ENCODE results near the gene GREB1L. TPM values are rescaled to one million over a fixed set of nuclear protein-coding genes. Genes with fewer than 3 reads are reported as not detected.
"Not testable (repeated sequence)": the region's sequence is repeated elsewhere in the genome, so short reads cannot be mapped to it uniquely, and the experiment has no call there.

Gene GREB1L
- not detected for total RNA-seq

- ATAC-seq (ENCODE audit: low read depth) (peak; percentile 73), DNase-seq (peak; percentile 53)
- H3K4me3 Mint-ChIP-seq, result peak within 1 kb of the TSS; percentile 16
- H3K36me3 Mint-ChIP-seq, result no peaks in the 10 kb centered on the region
- H3K9me3 Mint-ChIP-seq, result no peaks in the 10 kb centered on the region
- POLR2A ChIA-PET, result no interaction called here
- H3K27me3 Mint-ChIP-seq, result peaks cover 64% of the 10 kb centered on the region
- H3K4me1 Mint-ChIP-seq, result peaks cover 4% of the 10 kb centered on the region
- H3K27ac Mint-ChIP-seq, result no peak within 1 kb of the TSS
These were observed at the start of gene GREB1L for GRCh38 chr18:21242141-21242779. Gene GREB1L (plus strand): TSS chr18:21242232. CDS start chr18:21383519, 141,287 bp downstream.

- POLR2A ChIA-PET, result no interaction called here
- no peak overlapping the region for H3K4me3 Mint-ChIP-seq
- no peaks in the 10 kb centered on the region for H3K9me3 Mint-ChIP-seq
- H3K4me1 Mint-ChIP-seq, result peaks cover 3% of the 10 kb centered on the region
- H3K27me3 Mint-ChIP-seq, result peaks cover 23% of the 10 kb centered on the region
- no peaks in the 10 kb centered on the region for H3K36me3 Mint-ChIP-seq
- H3K27ac Mint-ChIP-seq, result no peak overlapping the region
- no peak for DNase-seq
- no peak for ATAC-seq (ENCODE audit: low read depth)
These were observed 49.8 kb upstream of the GREB1L start for GRCh38 chr18:21192308-21192624.

- Mint-ChIP-seq H3K27me3 (peaks cover 21% of the 10 kb centered on the region), H3K9me3 (no peaks in the 10 kb centered on the region), H3K36me3 (no peaks in the 10 kb centered on the region), H3K4me1 (peaks cover 3% of the 10 kb centered on the region), H3K4me3 (no peak overlapping the region), H3K27ac (no peak overlapping the region)
- ATAC-seq (ENCODE audit: low read depth) (no peak), DNase-seq (no peak)
- POLR2A ChIA-PET, result no interaction called here
These were observed 46.9 kb upstream of the GREB1L start for GRCh38 chr18:21194871-21195771.

- Mint-ChIP-seq H3K4me1 (peaks cover 3% of the 10 kb centered on the region), H3K9me3 (no peaks in the 10 kb centered on the region), H3K4me3 (no peak overlapping the region), H3K27ac (no peak overlapping the region), H3K36me3 (no peaks in the 10 kb centered on the region), H3K27me3 (peaks cover 21% of the 10 kb centered on the region)
- DNase-seq (no peak), ATAC-seq (ENCODE audit: low read depth) (no peak)
- POLR2A ChIA-PET, result no interaction called here
These were observed 45.6 kb upstream of the GREB1L start for GRCh38 chr18:21196426-21196825.

GRCh38 chr18:21203126-21203525 lies 38.9 kb upstream of the GREB1L start:
- POLR2A ChIA-PET, result no interaction called here
- Mint-ChIP-seq H3K9me3 (no peaks in the 10 kb centered on the region), H3K4me1 (no peaks in the 10 kb centered on the region), H3K36me3 (no peaks in the 10 kb centered on the region), H3K4me3 (no peak overlapping the region), H3K27ac (no peak overlapping the region), H3K27me3 (peaks cover 2% of the 10 kb centered on the region)
- no peak for DNase-seq
- no peak for ATAC-seq (ENCODE audit: low read depth)

GRCh38 chr18:21203542-21204241 lies 38.3 kb upstream of the GREB1L start:
- Mint-ChIP-seq H3K4me1 (no peaks in the 10 kb centered on the region), H3K4me3 (no peak overlapping the region), H3K9me3 (no peaks in the 10 kb centered on the region), H3K36me3 (no peaks in the 10 kb centered on the region), H3K27ac (no peak overlapping the region), H3K27me3 (peaks cover under 1% of the 10 kb centered on the region)
- POLR2A ChIA-PET, result no interaction called here
- ATAC-seq (ENCODE audit: low read depth) (no peak), DNase-seq (no peak)

GRCh38 chr18:21205695-21206094 lies 36.3 kb upstream of the GREB1L start:
- Mint-ChIP-seq H3K9me3 (no peaks in the 10 kb centered on the region), H3K27ac (no peak overlapping the region), H3K36me3 (no peaks in the 10 kb centered on the region), H3K27me3 (no peaks in the 10 kb centered on the region), H3K4me1 (no peaks in the 10 kb centered on the region), H3K4me3 (no peak overlapping the region)
- no peak for ATAC-seq (ENCODE audit: low read depth)
- no peak for DNase-seq
- POLR2A ChIA-PET, result no interaction called here

- H3K27ac Mint-ChIP-seq, result no peak overlapping the region
- no peaks in the 10 kb centered on the region for H3K9me3 Mint-ChIP-seq
- POLR2A ChIA-PET, result no interaction called here
- H3K36me3 Mint-ChIP-seq, result no peaks in the 10 kb centered on the region
- no peaks in the 10 kb centered on the region for H3K4me1 Mint-ChIP-seq
- no peak for ATAC-seq (ENCODE audit: low read depth)
- H3K4me3 Mint-ChIP-seq, result no peak overlapping the region
- no peaks in the 10 kb centered on the region for H3K27me3 Mint-ChIP-seq
- DNase-seq, result no peak
These were observed 31.8 kb upstream of the GREB1L start for GRCh38 chr18:21210278-21210677.

GRCh38 chr18:21210784-21211183 lies 31.2 kb upstream of the GREB1L start:
- ATAC-seq (ENCODE audit: low read depth) (no peak), DNase-seq (no peak)
- Mint-ChIP-seq H3K9me3 (no peaks in the 10 kb centered on the region), H3K36me3 (no peaks in the 10 kb centered on the region), H3K4me1 (no peaks in the 10 kb centered on the region), H3K4me3 (no peak overlapping the region), H3K27ac (no peak overlapping the region), H3K27me3 (no peaks in the 10 kb centered on the region)
- POLR2A ChIA-PET, result no interaction called here

- H3K4me1 Mint-ChIP-seq; ATAC-seq (ENCODE audit: low read depth); H3K36me3 Mint-ChIP-seq; POLR2A ChIA-PET; H3K9me3 Mint-ChIP-seq; H3K27me3 Mint-ChIP-seq; DNase-seq; H3K4me3 Mint-ChIP-seq; H3K27ac Mint-ChIP-seq: not testable (repeated sequence)
These were observed 27.6 kb upstream of the GREB1L start for GRCh38 chr18:21214409-21214808.

- H3K9me3 Mint-ChIP-seq, result no peaks in the 10 kb centered on the region
- no peak overlapping the region for H3K4me3 Mint-ChIP-seq
- POLR2A ChIA-PET, result no interaction called here
- no peak overlapping the region for H3K27ac Mint-ChIP-seq
- peaks cover 3% of the 10 kb centered on the region for H3K27me3 Mint-ChIP-seq
- no peaks in the 10 kb centered on the region for H3K36me3 Mint-ChIP-seq
- ATAC-seq (ENCODE audit: low read depth), result no peak
- DNase-seq, result no peak
- no peaks in the 10 kb centered on the region for H3K4me1 Mint-ChIP-seq
These were observed 26.5 kb upstream of the GREB1L start for GRCh38 chr18:21215490-21215889.

GRCh38 chr18:21218862-21219261 lies 23.2 kb upstream of the GREB1L start:
- Mint-ChIP-seq H3K27ac (no peak overlapping the region), H3K4me1 (no peaks in the 10 kb centered on the region), H3K4me3 (no peak overlapping the region), H3K9me3 (no peaks in the 10 kb centered on the region), H3K27me3 (peaks cover 3% of the 10 kb centered on the region), H3K36me3 (no peaks in the 10 kb centered on the region)
- POLR2A ChIA-PET, result no interaction called here
- ATAC-seq (ENCODE audit: low read depth), result no peak
- no peak for DNase-seq

- no peaks in the 10 kb centered on the region for H3K27me3 Mint-ChIP-seq
- H3K27ac Mint-ChIP-seq, result no peak overlapping the region
- H3K9me3 Mint-ChIP-seq, result no peaks in the 10 kb centered on the region
- H3K36me3 Mint-ChIP-seq, result no peaks in the 10 kb centered on the region
- POLR2A ChIA-PET, result no interaction called here
- ATAC-seq (ENCODE audit: low read depth) (no peak), DNase-seq (no peak)
- H3K4me1 Mint-ChIP-seq, result no peaks in the 10 kb centered on the region
- H3K4me3 Mint-ChIP-seq, result no peak overlapping the region
These were observed 11.6 kb upstream of the GREB1L start for GRCh38 chr18:21230436-21230835.
